WTC11 (cell line): ENCODE measurements around the gene MAGEF1. TPM values are rescaled to one million over a fixed set of nuclear protein-coding genes. Genes with fewer than 3 reads are reported as not detected.
A peak's percentile ranks its signal among the peaks of the same experiment; 100 is the strongest.

Source experiments
- ATAC-seq: fragments of 200-7000 bp; cut with Tn5 transposase; 2 replicates; pipeline ENCODE4 v1.10.0; 2021; ENCODE audit warnings: mild to moderate bottlenecking, moderate library complexity
- CTCF ChIA-PET: fragments of 300-600 bp; sonication (Branson Sonifier 250); formaldehyde crosslinking; loops from one replicate; lab custom pipeline; 2021; ENCODE audit warnings: antibody characterized with exemption; lab: Charles Lee
- POLR2A ChIA-PET: fragments of 350-600 bp; sonication (Branson Sonifier 250); formaldehyde crosslinking; loops from one replicate; lab custom pipeline; 2021; ENCODE audit warnings: antibody characterized with exemption; lab: Charles Lee
- DNase-seq: peaks from one replicate; pipeline ENCODE4 v3.0.0; 2021; ENCODE audit warnings: low spot score
- H3K27ac Mint-ChIP-seq: 2 replicates; pipeline ENCODE4 v1.8.0; 2021; ENCODE audit warnings: mixed read lengths
- H3K27me3 Mint-ChIP-seq: 2 replicates; pipeline ENCODE4 v1.8.0; 2021; ENCODE audit warnings: low read depth, mild to moderate bottlenecking, moderate library complexity, mixed read lengths
- H3K36me3 Mint-ChIP-seq: 2 replicates; pipeline ENCODE4 v1.8.0; 2021; ENCODE audit warnings: mixed read lengths
- H3K4me1 Mint-ChIP-seq: 2 replicates; pipeline ENCODE4 v1.8.0; 2022; ENCODE audit warnings: mixed read lengths
- H3K4me3 Mint-ChIP-seq: 2 replicates; pipeline ENCODE4 v1.8.0; 2021; ENCODE audit warnings: mild to moderate bottlenecking, moderate library complexity, mixed read lengths
- H3K9me3 Mint-ChIP-seq: 2 replicates; pipeline ENCODE4 v1.8.0; 2021; ENCODE audit warnings: mixed read lengths
- CBFB ChIP-seq: sonication (generic); formaldehyde crosslinking; IDR thresholded peaks from 2 replicates; pipeline ENCODE4 v1.8.1; 2022; ENCODE audit warnings: mild to moderate bottlenecking, low read depth, missing genetic modification reagents
- ETV6 ChIP-seq: sonication (generic); formaldehyde crosslinking; IDR thresholded peaks from 2 replicates; pipeline ENCODE4 v1.8.1; 2022; ENCODE audit warnings: mild to moderate bottlenecking, missing genetic modification reagents
- FOXK1 ChIP-seq: sonication (generic); formaldehyde crosslinking; IDR thresholded peaks from 2 replicates; pipeline ENCODE4 v1.8.0; 2022; ENCODE audit warnings: mild to moderate bottlenecking, moderate library complexity, missing genetic modification reagents
- IRF2 ChIP-seq: sonication (generic); formaldehyde crosslinking; IDR thresholded peaks from 2 replicates; pipeline ENCODE4 v1.8.0; 2022; ENCODE audit warnings: low read depth, missing genetic modification reagents, borderline replicate concordance
- JAZF1 ChIP-seq: fragments of 250-450 bp; sonication (Bioruptor Pico); IDR thresholded peaks from 2 replicates; pipeline ENCODE4 v1.9.0; 2021; ENCODE audit warnings: moderate library complexity, mild to moderate bottlenecking, inconsistent platforms
- JUN ChIP-seq: sonication (generic); formaldehyde crosslinking; IDR thresholded peaks from 2 replicates; pipeline ENCODE4 v1.8.0; 2023; ENCODE audit warnings: mild to moderate bottlenecking, missing genetic modification reagents
- KAT7 ChIP-seq: sonication (generic); formaldehyde crosslinking; IDR thresholded peaks from 2 replicates; pipeline ENCODE4 v1.8.1; 2023; ENCODE audit warnings: missing genetic modification reagents, mild to moderate bottlenecking, borderline replicate concordance
- NFATC4 ChIP-seq: fragments of 250-450 bp; sonication (Bioruptor Pico); IDR thresholded peaks from 2 replicates; pipeline ENCODE4 v1.9.0; 2021; ENCODE audit warnings: mild to moderate bottlenecking
- NR3C1 ChIP-seq: sonication (generic); formaldehyde crosslinking; conservative IDR thresholded peaks from 2 replicates; pipeline ENCODE4 v1.8.1; 2023; ENCODE audit warnings: low read depth, mild to moderate bottlenecking, missing genetic modification reagents
- SMAD3 ChIP-seq: sonication (generic); formaldehyde crosslinking; IDR thresholded peaks from 2 replicates; pipeline ENCODE4 v1.8.0; 2022; ENCODE audit warnings: missing genetic modification reagents, mild to moderate bottlenecking, borderline replicate concordance
- SMAD4 ChIP-seq: sonication (generic); formaldehyde crosslinking; IDR thresholded peaks from 2 replicates; pipeline ENCODE4 v1.8.0; 2022; ENCODE audit warnings: mild to moderate bottlenecking, missing genetic modification reagents
- SOX15 ChIP-seq: fragments of 250-450 bp; sonication (Bioruptor Pico); IDR thresholded peaks from 2 replicates; pipeline ENCODE4 v1.9.0; 2021; ENCODE audit warnings: mild to moderate bottlenecking
- TEAD4 ChIP-seq: sonication (generic); formaldehyde crosslinking; IDR thresholded peaks from 2 replicates; pipeline ENCODE4 v1.8.0; 2022; ENCODE audit warnings: mild to moderate bottlenecking, missing genetic modification reagents
- TP53 ChIP-seq: sonication (generic); formaldehyde crosslinking; IDR thresholded peaks from 2 replicates; pipeline ENCODE4 v1.8.1; 2023; ENCODE audit warnings: mild to moderate bottlenecking, missing genetic modification reagents
- USF2 ChIP-seq: sonication (generic); formaldehyde crosslinking; IDR thresholded peaks from 2 replicates; pipeline ENCODE4 v1.8.1; 2023; ENCODE audit warnings: mild to moderate bottlenecking, missing genetic modification reagents, moderate library complexity
- ZNF423 ChIP-seq: fragments of 250-450 bp; sonication (Bioruptor Pico); IDR thresholded peaks from 2 replicates; pipeline ENCODE4 v2.1.2; 2022; ENCODE audit warnings: mild to moderate bottlenecking, moderate library complexity
- ZNF671 ChIP-seq: fragments of 250-450 bp; sonication (Bioruptor Pico); IDR thresholded peaks from 2 replicates; pipeline ENCODE4 v1.8.0; 2021; ENCODE audit warnings: mild to moderate bottlenecking
- total RNA-seq: library from RNA; stranded (reverse); gene quantifications from 3 replicates; pipeline ENCODE4 v1.2.3, GENCODE V29; 2021
- TF ChIP-seq, protein P1 (sequence below): sonication (generic); formaldehyde crosslinking; IDR thresholded peaks from 2 replicates; pipeline ENCODE4 v1.8.0; 2023; ENCODE audit warnings: missing genetic modification reagents
- TF ChIP-seq, protein P2 (sequence below): sonication (generic); formaldehyde crosslinking; IDR thresholded peaks from 2 replicates; pipeline ENCODE4 v1.8.0; 2022; ENCODE audit warnings: mild to moderate bottlenecking, missing genetic modification reagents
- TF ChIP-seq, protein P3 (sequence below): sonication (generic); formaldehyde crosslinking; IDR thresholded peaks from 2 replicates; pipeline ENCODE4 v1.8.1; 2023; ENCODE audit warnings: mild to moderate bottlenecking, moderate library complexity, missing genetic modification reagents
- TF ChIP-seq, protein P4 (sequence below): sonication (generic); formaldehyde crosslinking; IDR thresholded peaks from 2 replicates; pipeline ENCODE4 v1.8.1; 2023; ENCODE audit warnings: mild to moderate bottlenecking, missing genetic modification reagents
- TF ChIP-seq, protein P5 (sequence below): fragments of 250-450 bp; sonication (Bioruptor Pico); IDR thresholded peaks from 2 replicates; pipeline ENCODE4 v1.9.0; 2021; ENCODE audit warnings: moderate library complexity, mild to moderate bottlenecking, inconsistent platforms, borderline replicate concordance

The MAGEF1 gene
- total RNA-seq, 1 experiment from 2014 or later, result 72.9 TPM

DNA sequence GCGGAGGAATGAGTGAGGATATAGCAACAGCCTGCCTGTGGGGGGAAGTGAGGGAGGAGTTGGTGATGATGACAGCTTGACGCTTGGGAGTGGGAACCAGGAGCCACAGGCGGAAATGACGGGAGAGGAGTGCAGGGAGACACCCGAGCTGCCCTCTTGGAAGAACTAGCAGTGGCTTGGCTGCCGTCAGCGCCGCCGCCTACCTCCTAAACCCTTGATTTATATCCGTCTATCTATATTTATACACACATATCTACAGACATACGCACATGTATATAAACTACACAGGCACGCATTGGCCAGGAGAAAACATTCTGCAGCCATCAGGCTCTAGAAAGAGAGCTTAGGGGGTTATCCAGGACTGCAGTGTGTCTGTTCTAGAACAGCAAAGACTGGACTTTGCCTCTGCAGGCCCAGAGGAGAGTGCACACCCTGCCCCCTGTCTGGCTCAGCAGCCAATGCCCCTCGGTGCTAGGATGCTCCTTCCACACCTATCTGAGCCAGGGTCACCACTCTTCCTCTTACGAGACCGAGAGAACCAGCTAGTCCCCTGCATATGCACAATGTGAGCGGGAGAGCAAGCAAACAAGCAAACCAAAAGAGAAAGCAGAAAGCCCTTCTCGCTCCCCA is 45.3 kb upstream of the MAGEF1 start (continued):
- TF ChIP-seq, protein P1, sequence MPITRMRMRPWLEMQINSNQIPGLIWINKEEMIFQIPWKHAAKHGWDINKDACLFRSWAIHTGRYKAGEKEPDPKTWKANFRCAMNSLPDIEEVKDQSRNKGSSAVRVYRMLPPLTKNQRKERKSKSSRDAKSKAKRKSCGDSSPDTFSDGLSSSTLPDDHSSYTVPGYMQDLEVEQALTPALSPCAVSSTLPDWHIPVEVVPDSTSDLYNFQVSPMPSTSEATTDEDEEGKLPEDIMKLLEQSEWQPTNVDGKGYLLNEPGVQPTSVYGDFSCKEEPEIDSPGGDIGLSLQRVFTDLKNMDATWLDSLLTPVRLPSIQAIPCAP (CRISPR knock-in tag), result no peak
- TF ChIP-seq NFATC4 (CRISPR knock-in tag) (no peak), NR3C1 (CRISPR knock-in tag) (no peak)
- TF ChIP-seq, protein P2, sequence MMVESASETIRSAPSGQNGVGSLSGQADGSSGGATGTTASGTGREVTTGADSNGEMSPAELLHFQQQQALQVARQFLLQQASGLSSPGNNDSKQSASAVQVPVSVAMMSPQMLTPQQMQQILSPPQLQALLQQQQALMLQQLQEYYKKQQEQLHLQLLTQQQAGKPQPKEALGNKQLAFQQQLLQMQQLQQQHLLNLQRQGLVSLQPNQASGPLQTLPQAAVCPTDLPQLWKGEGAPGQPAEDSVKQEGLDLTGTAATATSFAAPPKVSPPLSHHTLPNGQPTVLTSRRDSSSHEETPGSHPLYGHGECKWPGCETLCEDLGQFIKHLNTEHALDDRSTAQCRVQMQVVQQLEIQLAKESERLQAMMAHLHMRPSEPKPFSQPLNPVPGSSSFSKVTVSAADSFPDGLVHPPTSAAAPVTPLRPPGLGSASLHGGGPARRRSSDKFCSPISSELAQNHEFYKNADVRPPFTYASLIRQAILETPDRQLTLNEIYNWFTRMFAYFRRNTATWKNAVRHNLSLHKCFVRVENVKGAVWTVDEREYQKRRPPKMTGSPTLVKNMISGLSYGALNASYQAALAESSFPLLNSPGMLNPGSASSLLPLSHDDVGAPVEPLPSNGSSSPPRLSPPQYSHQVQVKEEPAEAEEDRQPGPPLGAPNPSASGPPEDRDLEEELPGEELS (CRISPR knock-in tag), result no peak

GRCh38 chr3:184756151-184757021 is 44.5 kb upstream of the MAGEF1 start:
- peaks cover 4% of the 10 kb centered on the region for H3K9me3 Mint-ChIP-seq
- ChIA-PET POLR2A (interaction anchor here (0.5 to 1.2 kb wide), 3 partner anchors 10 to 45 kb away, joined by 3 to 4 read pairs (median 3); partner anchors contain the start of gene MAGEF1), CTCF (interaction anchor here (0.5 to 3.7 kb wide), 15 partner anchors 8 to 385 kb away, joined by 3 to 19 read pairs (median 5); partner anchors contain the start of gene EPHB3)
- TF ChIP-seq JAZF1 (no peak), ZNF423 (CRISPR knock-in tag) (0 out of 2 replicates have a peak, but pooled peaks have one; percentile 39), SOX15 (CRISPR knock-in tag) (no peak)
- peaks cover 4% of the 10 kb centered on the region; the same call in 1 of the 2 replicates for H3K36me3 Mint-ChIP-seq
- H3K27ac Mint-ChIP-seq, result peak overlapping the region; percentile 80
- peak overlapping the region; percentile 4; the same call in 1 of the 2 replicates for H3K4me3 Mint-ChIP-seq
- H3K27me3 Mint-ChIP-seq, result no peaks in the 10 kb centered on the region
- ATAC-seq (peak; percentile 71), DNase-seq (peak; percentile 40)
- peaks cover 55% of the 10 kb centered on the region for H3K4me1 Mint-ChIP-seq

GRCh38 chr3:184755315-184755731 is 43.5 kb upstream of the MAGEF1 start:
- H3K27me3 Mint-ChIP-seq, result 0 out of 2 replicates have a peak, but pooled peaks cover under 1% of the 10 kb centered on the region
- peaks cover 4% of the 10 kb centered on the region; the same call in 1 of the 2 replicates for H3K36me3 Mint-ChIP-seq
- H3K4me3 Mint-ChIP-seq, result no peak overlapping the region
- no peak for DNase-seq
- no peak for TF ChIP-seq SMAD3 (CRISPR knock-in tag)
- TF ChIP-seq, protein P3, sequence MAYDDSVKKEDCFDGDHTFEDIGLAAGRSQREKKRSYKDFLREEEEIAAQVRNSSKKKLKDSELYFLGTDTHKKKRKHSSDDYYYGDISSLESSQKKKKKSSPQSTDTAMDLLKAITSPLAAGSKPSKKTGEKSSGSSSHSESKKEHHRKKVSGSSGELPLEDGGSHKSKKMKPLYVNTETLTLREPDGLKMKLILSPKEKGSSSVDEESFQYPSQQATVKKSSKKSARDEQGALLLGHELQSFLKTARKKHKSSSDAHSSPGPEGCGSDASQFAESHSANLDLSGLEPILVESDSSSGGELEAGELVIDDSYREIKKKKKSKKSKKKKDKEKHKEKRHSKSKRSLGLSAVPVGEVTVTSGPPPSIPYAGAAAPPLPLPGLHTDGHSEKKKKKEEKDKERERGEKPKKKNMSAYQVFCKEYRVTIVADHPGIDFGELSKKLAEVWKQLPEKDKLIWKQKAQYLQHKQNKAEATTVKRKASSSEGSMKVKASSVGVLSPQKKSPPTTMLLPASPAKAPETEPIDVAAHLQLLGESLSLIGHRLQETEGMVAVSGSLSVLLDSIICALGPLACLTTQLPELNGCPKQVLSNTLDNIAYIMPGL (CRISPR knock-in tag), result no peak
- TF ChIP-seq SMAD4 (CRISPR knock-in tag), result no peak
- no peak for TF ChIP-seq USF2 (CRISPR knock-in tag)
- TF ChIP-seq JAZF1, result no peak
- TF ChIP-seq CBFB (CRISPR knock-in tag), result no peak
- TF ChIP-seq, protein P4, sequence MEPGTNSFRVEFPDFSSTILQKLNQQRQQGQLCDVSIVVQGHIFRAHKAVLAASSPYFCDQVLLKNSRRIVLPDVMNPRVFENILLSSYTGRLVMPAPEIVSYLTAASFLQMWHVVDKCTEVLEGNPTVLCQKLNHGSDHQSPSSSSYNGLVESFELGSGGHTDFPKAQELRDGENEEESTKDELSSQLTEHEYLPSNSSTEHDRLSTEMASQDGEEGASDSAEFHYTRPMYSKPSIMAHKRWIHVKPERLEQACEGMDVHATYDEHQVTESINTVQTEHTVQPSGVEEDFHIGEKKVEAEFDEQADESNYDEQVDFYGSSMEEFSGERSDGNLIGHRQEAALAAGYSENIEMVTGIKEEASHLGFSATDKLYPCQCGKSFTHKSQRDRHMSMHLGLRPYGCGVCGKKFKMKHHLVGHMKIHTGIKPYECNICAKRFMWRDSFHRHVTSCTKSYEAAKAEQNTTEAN (CRISPR knock-in tag), result no peak
- no peak for TF ChIP-seq KAT7 (CRISPR knock-in tag)
- no peak for TF ChIP-seq IRF2
- TF ChIP-seq ETV6 (CRISPR knock-in tag), result no peak
- no peak for TF ChIP-seq NFATC4 (CRISPR knock-in tag)
- no peak for TF ChIP-seq JUN (CRISPR knock-in tag)
- TF ChIP-seq TEAD4 (CRISPR knock-in tag), result no peak
- TF ChIP-seq TP53 (CRISPR knock-in tag), result no peak
- TF ChIP-seq ZNF671 (CRISPR knock-in tag), result no peak
- TF ChIP-seq FOXK1 (CRISPR knock-in tag), result no peak
- TF ChIP-seq, protein P5, sequence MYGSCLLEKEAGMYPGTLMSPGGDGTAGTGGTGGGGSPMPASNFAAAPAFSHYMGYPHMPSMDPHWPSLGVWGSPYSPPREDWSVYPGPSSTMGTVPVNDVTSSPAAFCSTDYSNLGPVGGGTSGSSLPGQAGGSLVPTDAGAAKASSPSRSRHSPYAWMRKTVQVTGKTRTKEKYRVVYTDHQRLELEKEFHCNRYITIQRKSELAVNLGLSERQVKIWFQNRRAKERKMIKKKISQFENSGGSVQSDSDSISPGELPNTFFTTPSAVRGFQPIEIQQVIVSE, result no peak
- no peak for ATAC-seq
- ChIA-PET POLR2A (interaction anchor here (0.9 kb wide), 1 partner anchor 44 kb away, joined by 3 read pairs; the partner anchor contains the start of gene MAGEF1), CTCF (interaction anchor here (1.3 to 3.7 kb wide), 4 partner anchors 171 to 384 kb away, joined by 3 to 19 read pairs (median 10); partner anchors contain the start of gene EPHB3)
- H3K27ac Mint-ChIP-seq, result no peak overlapping the region
- H3K9me3 Mint-ChIP-seq, result peaks cover 4% of the 10 kb centered on the region
- peaks cover 57% of the 10 kb centered on the region for H3K4me1 Mint-ChIP-seq
